Skeletal muscle cell (primary cell): Measurements from ENCODE around the gene TMCO6.
"Not testable (repeated sequence)": the region's sequence is repeated elsewhere in the genome, so short reads cannot be mapped to it uniquely, and the experiment has no call there.

Source experiments
- DNase-seq: peaks from one replicate; pipeline ENCODE4 v3.0.0-alpha.2; 2010; ENCODE audit warnings: low read depth
- H3K4me3 ChIP-seq: 2 replicates; pipeline ENCODE4 v1.5.1; 2011; ENCODE audit warnings: low read depth, mild to moderate bottlenecking, control low read depth, low read length, moderate library complexity

The TMCO6 gene

GRCh38 chr5:140627972-140628371, 11.3 kb upstream of the TMCO6 start:
- H3K4me3 ChIP-seq = no peak overlapping the region

GRCh38 chr5:140628711-140629110, 10.5 kb upstream of the TMCO6 start:
- DNase-seq = no peak
- H3K4me3 ChIP-seq = no peak overlapping the region

More at GRCh38 chr5:140627972-140628371, 11.3 kb upstream of the TMCO6 start:
- DNase-seq = no peak

- H3K4me3 ChIP-seq = no peak overlapping the region
- no peak for DNase-seq
Observed at GRCh38 chr5:140630292-140631035, 8.8 kb upstream of the TMCO6 start.

GRCh38 chr5:140631036-140631417, 8.2 kb upstream of the TMCO6 start:
- no peak for DNase-seq
- no peak overlapping the region for H3K4me3 ChIP-seq

GRCh38 chr5:140631831-140632365, 7.4 kb upstream of the TMCO6 start:
- no peak for DNase-seq
- H3K4me3 ChIP-seq = peak overlapping the region; percentile 42

- no peak for DNase-seq
- H3K4me3 ChIP-seq = peak overlapping the region; percentile 42
Observed at GRCh38 chr5:140632366-140633020, 6.8 kb upstream of the TMCO6 start.

GRCh38 chr5:140633021-140633471, 6.2 kb upstream of the TMCO6 start, which contains the start of gene CD14:
CD14 (minus strand) TSS chr5:140633175; CDS start chr5:140633071, 104 bp downstream.
- DNase-seq = no peak
- peak within 1 kb of the TSS; percentile 42 for H3K4me3 ChIP-seq

- no peak overlapping the region for H3K4me3 ChIP-seq
- no peak for DNase-seq
Observed at GRCh38 chr5:140633501-140633900, 5.8 kb upstream of the TMCO6 start.

- no peak for DNase-seq
- H3K4me3 ChIP-seq = no peak overlapping the region
Observed at GRCh38 chr5:140634103-140634502, 5.1 kb upstream of the TMCO6 start.

GRCh38 chr5:140635291-140636257, 3.7 kb upstream of the TMCO6 start:
- H3K4me3 ChIP-seq = no peak overlapping the region
- no peak for DNase-seq

GRCh38 chr5:140637371-140638100, 1.7 kb upstream of the TMCO6 start:
- H3K4me3 ChIP-seq = no peak overlapping the region
- no peak for DNase-seq

GRCh38 chr5:140638898-140639147, 428 bp upstream of the TMCO6 start:
- not testable (repeated sequence) for DNase-seq
- H3K4me3 ChIP-seq = peak overlapping the region; percentile 77

- no peak for DNase-seq
- no peak overlapping the region for H3K4me3 ChIP-seq
Observed at GRCh38 chr5:140641716-140642115, 2.5 kb downstream of the TMCO6 start.

- H3K4me3 ChIP-seq = no peak overlapping the region
- no peak for DNase-seq
Observed at GRCh38 chr5:140642718-140643117, 3.5 kb downstream of the TMCO6 start.

- no peak for DNase-seq
Observed at GRCh38 chr5:140647042-140647419, 7.8 kb downstream of the TMCO6 start.

GRCh38 chr5:140658870-140659269, 19.6 kb downstream of the TMCO6 start:
- no peak for DNase-seq
- no peak overlapping the region for H3K4me3 ChIP-seq

More at GRCh38 chr5:140647042-140647419, 7.8 kb downstream of the TMCO6 start:
- H3K4me3 ChIP-seq = peak overlapping the region; percentile 68

GRCh38 chr5:140660371-140660770, 21.1 kb downstream of the TMCO6 start:
- DNase-seq, H3K4me3 ChIP-seq: not testable (repeated sequence)

GRCh38 chr5:140664030-140664358, 24.7 kb downstream of the TMCO6 start:
- no peak for DNase-seq
- peak overlapping the region; percentile 97 for H3K4me3 ChIP-seq
